SK-N-SH treated with all-trans-retinoic acid at 6 μM for 48 hours (cell line): ENCODE measurements around the gene MT2A.

ENCODE experiments used
- OSR1 ChIP-seq: fragments of 250-450 bp; sonication (Bioruptor Pico); IDR thresholded peaks from 2 replicates; pipeline ENCODE4 v1.8.0; 2022; ENCODE audit warnings: moderate library complexity, mild to moderate bottlenecking, inconsistent platforms
- PPARA ChIP-seq: fragments of 250-450 bp; sonication (Bioruptor Pico); IDR thresholded peaks from 2 replicates; pipeline ENCODE4 v1.5.0; 2020; ENCODE audit warnings: mild to moderate bottlenecking, borderline replicate concordance

GRCh38 chr16:56564793-56565477, 43.4 kb upstream of the MT2A start, which contains the start of gene MT4:
- no peak for TF ChIP-seq PPARA (CRISPR knock-in tag)
- no peak for TF ChIP-seq OSR1 (CRISPR knock-in tag)
